UCSD-AML1 (cell line): ENCODE measurements around the gene C5orf58.

Experiments
- DNase-seq: peaks from one replicate; lab custom pipeline; 2025; ENCODE audit not compliant: unreplicated experiment; lab: John Stamatoyannopoulos, UW

Gene C5orf58

DNA sequence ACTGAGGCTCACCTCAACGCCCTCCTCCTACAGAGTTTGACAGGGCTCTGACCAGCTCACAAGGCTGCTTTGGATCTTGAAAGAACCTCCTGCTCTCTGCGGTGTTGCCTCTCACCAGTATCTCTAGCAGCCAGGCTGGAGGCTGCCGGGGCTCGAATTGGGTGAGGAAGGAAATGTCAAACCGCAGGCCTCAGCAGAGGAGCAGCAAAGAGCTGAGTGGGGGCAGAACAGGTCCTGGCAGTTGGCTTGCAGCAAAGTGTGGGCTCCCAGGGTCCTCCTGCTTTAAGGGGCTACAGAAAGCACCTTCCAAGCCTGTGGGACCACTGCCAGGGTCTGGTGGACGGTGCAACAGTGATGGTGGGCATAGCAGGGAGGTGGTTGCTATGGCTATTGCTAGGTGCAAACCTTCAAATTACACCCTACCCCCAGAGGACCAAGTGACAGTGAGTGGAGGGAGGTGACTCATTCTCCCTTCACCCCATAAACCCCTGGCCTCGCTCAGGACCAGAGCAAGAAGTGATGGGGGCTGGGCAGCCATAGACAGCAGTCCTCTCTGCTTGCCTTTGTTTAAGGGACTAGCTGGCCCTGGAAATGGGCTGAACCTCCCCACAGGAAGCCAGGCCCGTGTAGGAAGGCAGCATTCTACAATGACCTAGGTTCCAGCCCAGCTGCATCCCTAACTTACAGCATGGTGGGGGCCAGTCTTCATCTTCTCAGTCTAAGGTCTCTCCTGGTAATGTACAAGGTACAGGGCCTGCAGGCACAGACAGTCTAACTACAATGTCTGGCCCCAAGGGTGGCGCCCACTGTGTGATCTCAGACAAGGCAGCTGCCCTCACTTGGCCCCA lies 46.0 kb downstream of the C5orf58 start:
- peak; percentile 93 for DNase-seq

- no peak for DNase-seq
Measured at GRCh38 chr5:170279459-170279817, 46.7 kb downstream of the C5orf58 start.

- DNase-seq: no peak
Measured at GRCh38 chr5:170280011-170280493, 47.3 kb downstream of the C5orf58 start.

- DNase-seq: no peak
Measured at GRCh38 chr5:170283296-170283695, 50.5 kb downstream of the C5orf58 start.

DNA sequence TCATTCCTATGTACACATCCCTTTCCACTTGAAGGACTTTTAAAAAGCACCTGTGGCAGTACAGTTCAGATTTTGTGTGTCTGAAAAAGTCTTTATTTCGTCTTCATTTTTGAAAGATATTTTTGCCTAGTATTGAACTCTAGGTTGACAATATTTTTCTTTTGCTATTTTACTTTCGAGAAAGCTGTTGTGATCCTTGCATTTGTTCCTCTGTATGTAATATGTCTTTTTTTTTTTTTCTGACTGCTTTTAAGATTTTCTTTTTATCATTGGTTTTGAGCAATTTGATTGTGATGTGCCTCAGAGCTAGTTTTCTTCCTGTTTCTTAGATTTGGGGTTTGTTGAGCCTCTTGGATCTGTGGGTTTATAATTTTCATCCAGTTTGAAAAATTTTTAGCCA lies 51.4 kb downstream of the C5orf58 start:
- DNase-seq: no peak

GRCh38 chr5:170285181-170285580 lies 52.4 kb downstream of the C5orf58 start:
- no peak for DNase-seq

GRCh38 chr5:170286386-170286925 lies 53.7 kb downstream of the C5orf58 start:
- no peak for DNase-seq

GRCh38 chr5:170287532-170287931 lies 54.7 kb downstream of the C5orf58 start:
- peak; percentile 52 for DNase-seq

DNA sequence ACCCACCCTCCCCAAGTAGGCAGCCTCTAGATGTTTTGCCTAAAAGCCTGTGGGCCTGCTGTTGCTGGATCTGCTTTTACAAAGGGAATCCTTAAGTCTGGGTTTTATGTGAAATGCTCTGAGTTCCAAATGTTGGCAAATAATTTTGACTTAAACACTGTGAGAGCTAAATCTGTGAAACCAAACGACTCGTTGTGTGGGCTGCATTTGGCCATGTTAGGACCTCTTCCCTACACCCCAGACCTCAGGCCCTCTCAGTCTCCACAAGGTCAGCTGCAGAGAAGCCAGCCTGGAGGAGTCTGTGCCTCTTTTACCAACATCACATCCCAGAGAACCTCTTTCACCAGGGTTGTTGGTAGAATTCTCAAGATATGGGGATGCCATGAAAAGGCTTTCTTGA lies 55.4 kb downstream of the C5orf58 start:
- no peak for DNase-seq

GRCh38 chr5:170288551-170288950 lies 55.8 kb downstream of the C5orf58 start:
- no peak for DNase-seq

DNA sequence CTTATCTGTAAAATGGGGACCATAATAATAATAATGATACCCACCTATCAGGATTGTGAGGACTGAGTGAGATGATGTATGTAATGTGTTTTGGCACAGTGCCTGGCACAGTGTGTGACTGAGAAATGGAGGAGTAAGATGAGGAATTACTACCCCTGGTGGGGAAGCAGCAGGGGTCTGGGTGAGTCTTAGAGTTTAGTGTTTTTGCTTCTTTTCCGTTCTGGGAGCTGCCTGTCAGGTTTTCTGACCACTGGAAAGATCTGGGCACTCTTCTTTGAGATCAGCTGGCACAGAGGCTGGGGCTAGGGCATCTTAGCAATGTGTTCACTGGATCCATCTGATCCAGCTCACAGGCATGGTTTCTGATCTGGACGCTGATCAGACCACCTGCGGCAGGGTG lies 56.3 kb downstream of the C5orf58 start:
- no peak for DNase-seq

- no peak for DNase-seq
Measured at GRCh38 chr5:170289764-170290163, 57.0 kb downstream of the C5orf58 start.

GRCh38 chr5:170290498-170290897 lies 57.7 kb downstream of the C5orf58 start:
- DNase-seq: no peak

GRCh38 chr5:170292179-170293104 lies 59.7 kb downstream of the C5orf58 start:
- no peak for DNase-seq

GRCh38 chr5:170293273-170293672 lies 60.5 kb downstream of the C5orf58 start:
- peak; percentile 85 for DNase-seq

DNA sequence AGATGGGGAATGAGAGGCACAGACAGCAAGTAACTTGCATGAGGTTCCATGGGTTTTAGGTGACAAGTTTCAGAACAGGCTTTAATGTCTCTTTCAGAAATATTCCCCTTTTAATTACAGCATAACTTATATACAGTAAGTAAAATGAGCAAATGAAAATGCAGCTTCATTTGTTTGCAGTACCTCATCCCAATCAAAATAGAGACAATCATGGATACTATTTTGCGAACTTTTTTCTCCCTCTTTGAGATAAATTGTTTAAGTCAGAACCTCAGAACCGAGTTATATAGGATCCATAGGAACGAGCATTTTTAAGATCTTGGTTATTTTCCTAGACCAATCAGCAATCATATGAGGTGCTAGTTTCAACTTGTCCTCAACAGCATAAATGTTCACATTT lies 61.3 kb downstream of the C5orf58 start:
- no peak for DNase-seq

DNA sequence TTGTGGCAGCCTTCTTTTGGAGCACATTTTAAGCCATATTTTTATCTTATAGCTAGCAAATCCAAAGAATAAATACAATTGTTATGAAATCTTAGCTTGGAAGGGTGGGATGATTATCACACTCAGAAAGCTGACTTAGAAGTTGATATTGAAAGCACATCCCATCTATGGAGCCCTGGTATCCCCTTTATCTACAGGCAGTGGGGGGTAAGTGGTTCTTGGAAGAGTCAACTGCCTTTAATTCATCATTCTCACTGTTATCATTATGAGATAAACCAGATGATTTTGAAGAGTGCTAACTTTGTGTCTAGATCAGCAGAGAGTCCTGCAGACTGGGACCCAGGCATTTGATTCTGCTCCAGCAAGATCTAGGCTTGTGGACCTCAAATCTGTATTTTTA lies 61.8 kb downstream of the C5orf58 start:
- no peak for DNase-seq
